ENCODE data around the gene WWC2.

WWC2 gene

DNA sequence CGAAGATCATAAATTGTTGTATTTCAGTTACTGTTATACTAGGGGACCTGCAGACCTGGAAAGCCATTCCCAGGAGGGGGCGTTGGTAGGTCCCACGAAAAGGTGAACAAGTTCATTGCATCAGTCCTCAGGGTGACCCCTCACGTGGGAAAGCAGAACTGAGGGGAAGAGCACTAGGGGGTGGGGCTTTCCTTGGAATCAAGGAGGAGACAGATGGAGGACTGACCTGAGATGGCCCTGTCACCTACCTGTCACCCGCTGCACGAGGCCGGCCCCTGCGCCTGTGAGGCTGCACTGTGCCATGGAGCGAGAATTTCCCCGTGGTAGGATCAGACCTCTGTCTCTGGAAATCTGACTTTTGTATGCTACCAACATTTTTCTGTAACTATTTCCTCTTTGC lies 265.0 kb downstream of the WWC2 start:
- Histone ChIP-seq H3K9ac (no peak overlapping the region), H3K27ac (no peak overlapping the region)

DNA sequence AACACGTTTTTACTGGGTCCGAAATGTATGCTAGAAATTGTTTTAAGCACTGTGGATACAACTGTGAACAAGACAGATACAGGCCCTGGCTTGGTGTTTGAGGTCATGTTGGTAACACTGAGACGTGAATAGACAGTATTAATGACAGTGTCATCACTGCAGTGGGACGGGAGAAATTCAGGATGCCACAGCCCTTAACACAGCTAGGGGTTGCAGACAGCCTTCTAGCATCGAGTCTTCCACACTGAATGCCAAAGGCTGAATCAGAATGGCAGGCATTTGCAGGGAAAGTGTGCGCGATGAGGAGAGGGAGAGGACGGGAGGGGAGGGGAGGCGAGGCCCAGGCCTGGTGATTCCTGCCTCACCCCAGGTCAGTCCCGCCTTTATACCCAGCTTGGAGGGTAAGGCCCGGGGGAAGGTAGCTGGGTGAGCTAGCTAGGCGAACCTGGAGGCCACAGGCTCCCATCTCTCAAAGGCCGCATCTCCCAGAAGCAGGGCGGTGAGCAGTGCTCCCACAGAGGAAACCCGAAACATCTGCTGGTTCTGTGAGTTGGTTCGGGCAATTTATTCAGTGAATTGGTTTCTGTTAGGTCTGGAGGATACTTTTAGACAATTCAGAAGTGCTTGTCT lies 267.3 kb downstream of the WWC2 start:
- Histone ChIP-seq H2AFZ (ENCODE audit: low read depth) (no peak overlapping the region), H3K4me2 (no peak overlapping the region), H4K20me1 (ENCODE audit: insufficient read depth) (no peaks in the 10 kb centered on the region), H3K4me1 (ENCODE audit: low read depth, poor library complexity, severe bottlenecking) (no peaks in the 10 kb centered on the region), H3K4me3 (IDR thresholded peaks at IDR 0.05; ENCODE audit: insufficient read depth, low read depth, low read length) (no peak overlapping the region), H3K27ac (no peak overlapping the region), H3K36me3 (ENCODE audit: insufficient read depth) (no peaks in the 10 kb centered on the region), H3K27me3 (ENCODE audit: insufficient read depth, low read depth) (no peaks in the 10 kb centered on the region), H3K79me2 (ENCODE audit: insufficient read depth, low read depth) (no peaks in the 10 kb centered on the region), H3K9ac (no peak overlapping the region)
- TF ChIP-seq, protein P1, sequence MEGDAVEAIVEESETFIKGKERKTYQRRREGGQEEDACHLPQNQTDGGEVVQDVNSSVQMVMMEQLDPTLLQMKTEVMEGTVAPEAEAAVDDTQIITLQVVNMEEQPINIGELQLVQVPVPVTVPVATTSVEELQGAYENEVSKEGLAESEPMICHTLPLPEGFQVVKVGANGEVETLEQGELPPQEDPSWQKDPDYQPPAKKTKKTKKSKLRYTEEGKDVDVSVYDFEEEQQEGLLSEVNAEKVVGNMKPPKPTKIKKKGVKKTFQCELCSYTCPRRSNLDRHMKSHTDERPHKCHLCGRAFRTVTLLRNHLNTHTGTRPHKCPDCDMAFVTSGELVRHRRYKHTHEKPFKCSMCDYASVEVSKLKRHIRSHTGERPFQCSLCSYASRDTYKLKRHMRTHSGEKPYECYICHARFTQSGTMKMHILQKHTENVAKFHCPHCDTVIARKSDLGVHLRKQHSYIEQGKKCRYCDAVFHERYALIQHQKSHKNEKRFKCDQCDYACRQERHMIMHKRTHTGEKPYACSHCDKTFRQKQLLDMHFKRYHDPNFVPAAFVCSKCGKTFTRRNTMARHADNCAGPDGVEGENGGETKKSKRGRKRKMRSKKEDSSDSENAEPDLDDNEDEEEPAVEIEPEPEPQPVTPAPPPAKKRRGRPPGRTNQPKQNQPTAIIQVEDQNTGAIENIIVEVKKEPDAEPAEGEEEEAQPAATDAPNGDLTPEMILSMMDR (conservative IDR thresholded peaks at IDR 0.05; ENCODE audit: low read depth, low read length) = no peak

More for the DNA sequence above, 265.0 kb downstream of the WWC2 start:
- Histone ChIP-seq H4K20me1 (ENCODE audit: insufficient read depth) (no peaks in the 10 kb centered on the region), H2AFZ (ENCODE audit: low read depth) (no peak overlapping the region), H3K27me3 (ENCODE audit: insufficient read depth, low read depth) (no peaks in the 10 kb centered on the region), H3K79me2 (ENCODE audit: insufficient read depth, low read depth) (no peaks in the 10 kb centered on the region), H3K4me2 (no peak overlapping the region), H3K36me3 (ENCODE audit: insufficient read depth) (no peaks in the 10 kb centered on the region), H3K4me1 (ENCODE audit: low read depth, poor library complexity, severe bottlenecking) (no peaks in the 10 kb centered on the region), H3K4me3 (IDR thresholded peaks at IDR 0.05; ENCODE audit: insufficient read depth, low read depth, low read length) (no peak overlapping the region)
- TF ChIP-seq, protein P1 (conservative IDR thresholded peaks at IDR 0.05; ENCODE audit: low read depth, low read length) = no peak

DNA sequence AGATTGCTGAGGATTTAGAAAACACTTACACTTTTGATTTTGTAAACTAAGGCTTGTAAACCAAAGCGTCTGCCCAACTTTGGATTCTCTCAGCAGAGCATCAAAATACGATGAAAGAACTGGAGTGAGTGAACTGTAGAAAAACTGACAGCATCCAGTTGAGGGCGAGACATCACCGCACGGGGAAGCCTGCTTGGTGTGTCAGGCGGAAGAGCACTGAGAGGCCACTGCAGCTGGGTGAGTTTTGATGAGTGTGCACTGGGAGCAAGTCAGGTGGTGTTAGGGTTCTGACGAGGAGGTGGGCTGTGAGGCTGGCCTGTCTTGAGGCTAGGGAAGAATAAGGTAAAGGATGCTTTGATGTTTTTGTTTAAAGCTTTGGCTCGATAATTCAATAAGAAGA lies 270.0 kb downstream of the WWC2 start:
- TF ChIP-seq, protein P1 (conservative IDR thresholded peaks at IDR 0.05; ENCODE audit: low read depth, low read length) = no peak
- H3K4me1 ChIP-seq (ENCODE audit: low read depth, poor library complexity, severe bottlenecking) = no peaks in the 10 kb centered on the region

More for the DNA sequence above, 270.0 kb downstream of the WWC2 start:
- H3K27ac ChIP-seq = no peak overlapping the region
- H3K36me3 ChIP-seq (ENCODE audit: insufficient read depth) = no peaks in the 10 kb centered on the region
- H3K9ac ChIP-seq = no peak overlapping the region
- no peak overlapping the region for H2AFZ ChIP-seq (ENCODE audit: low read depth)
- H4K20me1 ChIP-seq (ENCODE audit: insufficient read depth) = no peaks in the 10 kb centered on the region
- H3K4me2 ChIP-seq = no peak overlapping the region
- H3K79me2 ChIP-seq (ENCODE audit: insufficient read depth, low read depth) = no peaks in the 10 kb centered on the region
- no peak overlapping the region for H3K4me3 ChIP-seq (IDR thresholded peaks at IDR 0.05; ENCODE audit: insufficient read depth, low read depth, low read length)
- no peaks in the 10 kb centered on the region for H3K27me3 ChIP-seq (ENCODE audit: insufficient read depth, low read depth)
